GM23338 (cell line): ENCODE results near the gene CFAP70. TPM values are rescaled to one million over a fixed set of nuclear protein-coding genes. Genes with fewer than 3 reads are reported as not detected.

Experiments used
- ATAC-seq: fragments of 200-7000 bp; cut with Tn5 transposase; 3 replicates; pipeline ENCODE4 v1.9.1; 2020
- DNase-seq: peaks from one replicate; pipeline ENCODE4 v3.0.0-alpha.2; 2015; ENCODE audit warnings: low spot score
- H2AFZ ChIP-seq: fragments of 200-600 bp; sonication (generic); 2 replicates; pipeline ENCODE4 v1.8.0; 2016; ENCODE audit warnings: antibody characterized with exemption, mild to moderate bottlenecking, moderate library complexity
- H3F3A ChIP-seq: fragments of 200-600 bp; sonication (generic); replicated peaks from 2 replicates; pipeline ENCODE4 v1.8.0; 2017; ENCODE audit warnings: antibody characterized with exemption, mixed run types, low read depth
- H3K27ac ChIP-seq: fragments of 200-600 bp; sonication (generic); 2 replicates; pipeline ENCODE4 v1.6.1; 2016; ENCODE audit warnings: low read depth
- H3K27me3 ChIP-seq: fragments of 200-600 bp; sonication (generic); 2 replicates; pipeline ENCODE4 v1.8.0; 2016; ENCODE audit warnings: mild to moderate bottlenecking, mixed run types, moderate library complexity; ENCODE audit not compliant: insufficient read depth
- H3K36me3 ChIP-seq: fragments of 200-600 bp; sonication (generic); 2 replicates; pipeline ENCODE4 v1.8.0; 2016; ENCODE audit warnings: mild to moderate bottlenecking; ENCODE audit not compliant: insufficient read depth
- H3K4me1 ChIP-seq: fragments of 200-600 bp; sonication (generic); 2 replicates; pipeline ENCODE4 v1.8.0; 2016; ENCODE audit warnings: mild to moderate bottlenecking, moderate library complexity; ENCODE audit not compliant: insufficient read depth
- H3K4me2 ChIP-seq: fragments of 200-600 bp; sonication (generic); 2 replicates; pipeline ENCODE4 v1.7.1; 2017; ENCODE audit warnings: mixed run types
- H3K4me3 ChIP-seq: fragments of 200-600 bp; sonication (generic); 2 replicates; pipeline ENCODE4 v1.6.1; 2016; ENCODE audit warnings: mixed run types
- H3K79me2 ChIP-seq: fragments of 200-600 bp; sonication (generic); replicated peaks from 2 replicates; pipeline ENCODE4 v1.8.0; 2017; ENCODE audit warnings: mild to moderate bottlenecking; ENCODE audit not compliant: insufficient read depth
- H3K9me2 ChIP-seq: fragments of 200-600 bp; sonication (generic); 2 replicates; pipeline ENCODE4 v1.8.0; 2017; ENCODE audit not compliant: insufficient read depth
- H4K20me1 ChIP-seq: fragments of 200-600 bp; sonication (generic); replicated peaks from 2 replicates; pipeline ENCODE4 v1.8.0; 2017; ENCODE audit warnings: mild to moderate bottlenecking; ENCODE audit not compliant: insufficient read depth
- H3K27ac Mint-ChIP-seq: 2 replicates; pipeline ENCODE4 v1.8.0; 2020; ENCODE audit warnings: inconsistent platforms, mild to moderate bottlenecking, moderate library complexity, mixed read lengths
- H3K27me3 Mint-ChIP-seq: 3 replicates; pipeline ENCODE4 v1.8.0; 2022; ENCODE audit warnings: low read depth, mild to moderate bottlenecking, moderate library complexity, mixed read lengths, inconsistent platforms; ENCODE audit not compliant: insufficient read depth, poor library complexity
- H3K36me3 Mint-ChIP-seq: 3 replicates; pipeline ENCODE4 v1.8.0; 2021; ENCODE audit warnings: low read depth, mild to moderate bottlenecking, inconsistent platforms, moderate library complexity, mixed read lengths
- H3K4me1 Mint-ChIP-seq: 3 replicates; pipeline ENCODE4 v1.8.0; 2020; ENCODE audit warnings: mild to moderate bottlenecking, inconsistent platforms, mixed read lengths
- H3K4me3 Mint-ChIP-seq: 3 replicates; pipeline ENCODE4 v1.8.0; 2021; ENCODE audit warnings: moderate library complexity, mild to moderate bottlenecking, inconsistent platforms, mixed read lengths
- H3K9me3 Mint-ChIP-seq: 3 replicates; pipeline ENCODE4 v1.8.0; 2020; ENCODE audit warnings: moderate library complexity, mild to moderate bottlenecking, inconsistent platforms, mixed read lengths
- CREB1 ChIP-seq: fragments of 250-450 bp; sonication (Bioruptor Pico); IDR thresholded peaks from 2 replicates; pipeline ENCODE4 v1.5.0; 2020; ENCODE audit warnings: low read depth, mild to moderate bottlenecking, moderate library complexity
- CTCF ChIP-seq, 2 experiments: fragments of 200-600 bp in 1 of 2; sonication (generic) in 1 of 2; conservative IDR thresholded peaks; 2 replicates each; pipeline versions ENCODE4 v1.5.1 to v1.6.1; 2016 to 2017; ENCODE audit warnings: antibody characterized with exemption in 2 of 2, low read depth in 2 of 2, mild to moderate bottlenecking in 2 of 2, moderate library complexity in 1 of 2
- EZH2 ChIP-seq: fragments of 200-600 bp; sonication (generic); IDR thresholded peaks from one replicate; pipeline ENCODE4 v1.8.0; 2017; ENCODE audit warnings: antibody characterized with exemption, mild to moderate bottlenecking, low read depth; ENCODE audit not compliant: unreplicated experiment
- JUNB ChIP-seq: IDR thresholded peaks from one replicate; pipeline ENCODE4 v1.6.1; 2016; ENCODE audit warnings: antibody characterized with exemption; ENCODE audit not compliant: unreplicated experiment
- NANOG ChIP-seq: IDR thresholded peaks from 2 replicates; pipeline ENCODE4 v1.6.1; 2016; ENCODE audit warnings: antibody characterized with exemption, borderline replicate concordance
- REST ChIP-seq: IDR thresholded peaks from one replicate; pipeline ENCODE4 v1.6.1; 2018; ENCODE audit warnings: antibody characterized with exemption; ENCODE audit not compliant: unreplicated experiment
- ZNF114 ChIP-seq: fragments of 250-450 bp; sonication (Bioruptor Pico); IDR thresholded peaks from 2 replicates; pipeline ENCODE4 v1.5.0; 2020; ENCODE audit warnings: mild to moderate bottlenecking, moderate library complexity
- polyA plus RNA-seq: library from polyadenylated mRNA; unstranded; fragments of >200 nt; fragmentation: Nextera tagmentation; extraction: Ambion mirVana; gene quantifications from 2 replicates; pipeline ENCODE4 v1.2.1, GENCODE V29; 2016
- total RNA-seq: library from RNA; depleted of rRNA; stranded (reverse); fragments of >200 nt; shearing (Covaris generic); gene quantifications from 2 replicates; pipeline ENCODE4 v1.2.3, GENCODE V29; 2014

Gene CFAP70
- total and polyA plus RNA-seq, 2 experiments from 2014 or later: 0.17 to 0.24 TPM

DNA sequence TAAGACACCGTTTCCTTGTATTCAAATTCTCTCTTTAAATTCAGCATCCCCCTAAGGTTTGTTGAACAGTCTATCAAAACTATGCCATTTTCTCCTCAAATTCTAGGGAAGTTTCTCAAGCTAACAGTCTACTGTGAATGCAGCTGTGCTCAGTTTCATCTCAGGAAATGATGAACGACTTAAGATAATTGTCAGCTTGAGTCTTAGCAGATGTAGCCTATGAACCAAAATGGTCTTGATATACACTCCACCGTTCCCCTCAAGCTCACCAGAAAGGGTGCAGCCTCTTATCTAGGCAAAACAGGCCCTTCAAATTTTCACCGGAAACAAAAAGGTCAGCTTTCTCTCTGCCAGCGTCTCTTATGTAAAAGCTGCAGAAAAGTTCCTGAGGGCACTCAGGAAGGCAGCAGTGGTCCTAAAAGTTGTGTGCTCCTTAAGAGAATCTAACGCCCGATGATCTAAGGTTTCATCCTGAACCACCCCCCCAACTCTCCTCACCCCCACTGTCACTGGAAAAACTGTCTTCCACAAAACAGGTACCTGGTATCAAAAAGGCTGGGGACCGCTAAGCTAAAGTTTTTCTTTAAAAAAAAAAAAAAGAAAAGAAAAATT lies 113.7 kb downstream of the CFAP70 start:
- H3K4me1 ChIP-seq: peaks cover 12% of the 10 kb centered on the region
- no peak for TF ChIP-seq EZH2
- TF ChIP-seq CREB1: no peak
- TF ChIP-seq JUNB: no peak
- peak overlapping the region; percentile 98 for H3K4me2 ChIP-seq
- peaks cover 19% of the 10 kb centered on the region; the same call in 1 of the 2 replicates for H3F3A ChIP-seq
- no peak overlapping the region for H3K27ac ChIP-seq
- ATAC-seq (no peak), DNase-seq (no peak)
- H3K4me1 Mint-ChIP-seq: peaks cover 16% of the 10 kb centered on the region; the same call in 2 of the 3 replicates
- H3K9me2 ChIP-seq: no peaks in the 10 kb centered on the region
- H3K27ac Mint-ChIP-seq: no peak overlapping the region; the same call in 1 of the 2 replicates
- peaks cover 58% of the 10 kb centered on the region for H3K36me3 ChIP-seq
- peaks cover 51% of the 10 kb centered on the region for H3K79me2 ChIP-seq
- H4K20me1 ChIP-seq: no peaks in the 10 kb centered on the region; the same call in 1 of the 2 replicates
- no peak overlapping the region for H2AFZ ChIP-seq
- H3K4me3 Mint-ChIP-seq: peak overlapping the region; percentile 100
- peak overlapping the region; percentile 81 for H3K4me3 ChIP-seq
- no peaks in the 10 kb centered on the region for H3K9me3 Mint-ChIP-seq
- peaks cover 81% of the 10 kb centered on the region for H3K36me3 Mint-ChIP-seq
- H3K27me3 ChIP-seq: no peaks in the 10 kb centered on the region
- H3K27me3 Mint-ChIP-seq: peaks cover 6% of the 10 kb centered on the region

GRCh38 chr10:73239908-73240307 lies 118.8 kb downstream of the CFAP70 start:
- H3K4me3 Mint-ChIP-seq: no peak overlapping the region
- no peak for DNase-seq
- Histone ChIP-seq H3F3A (0 out of 2 replicates have a peak, but pooled peaks cover 4% of the 10 kb centered on the region), H3K4me3 (no peak overlapping the region), H3K36me3 (peaks cover 52% of the 10 kb centered on the region), H3K9me2 (no peaks in the 10 kb centered on the region), H3K4me1 (peaks cover under 1% of the 10 kb centered on the region; the same call in 1 of the 2 replicates), H4K20me1 (peaks cover 9% of the 10 kb centered on the region; the same call in 1 of the 2 replicates), H2AFZ (no peak overlapping the region), H3K27ac (no peak overlapping the region), H3K4me2 (no peak overlapping the region), H3K27me3 (no peaks in the 10 kb centered on the region), H3K79me2 (peaks cover 18% of the 10 kb centered on the region)
- peaks cover 69% of the 10 kb centered on the region for H3K36me3 Mint-ChIP-seq
- H3K4me1 Mint-ChIP-seq: peaks cover 4% of the 10 kb centered on the region; the same call in 2 of the 3 replicates
- H3K27me3 Mint-ChIP-seq: peaks cover 2% of the 10 kb centered on the region
- H3K27ac Mint-ChIP-seq: no peak overlapping the region
- TF ChIP-seq REST (no peak), CTCF (conservative IDR thresholded peaks at IDR 0.05; ENCODE audit: low read depth in 2 of 2) (no peak), EZH2 (no peak), NANOG (no peak), ZNF114 (no peak), CREB1 (no peak)
- H3K9me3 Mint-ChIP-seq: no peaks in the 10 kb centered on the region
- ATAC-seq: no peak
